Measurements from ENCODE around the gene MAPK10.

MAPK10 gene

DNA sequence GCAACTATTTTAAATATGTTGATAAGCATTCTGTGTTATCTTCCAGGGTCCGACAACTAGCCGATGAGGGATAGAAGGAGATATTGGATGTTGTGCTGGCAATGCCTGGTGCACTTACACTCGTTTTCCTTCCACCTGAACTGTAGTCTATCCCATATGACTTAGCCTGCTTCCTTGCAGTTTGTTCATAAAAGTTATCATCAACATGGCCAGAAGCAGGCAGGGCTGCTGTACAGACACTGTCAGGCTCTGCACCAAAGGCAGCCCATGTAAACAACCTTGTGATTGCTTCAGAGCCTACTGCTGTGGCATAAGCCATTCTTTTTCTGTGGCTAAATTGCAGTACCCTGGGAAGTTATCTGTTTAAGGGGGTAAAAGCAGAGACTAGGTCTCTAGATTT, 1.6 kb downstream of the MAPK10 start:
- no peak for TF ChIP-seq REST (IDR thresholded peaks at IDR 0.05; ENCODE audit: low read depth)
- no peak for TF ChIP-seq EGR1 (IDR thresholded peaks at IDR 0.05)

DNA sequence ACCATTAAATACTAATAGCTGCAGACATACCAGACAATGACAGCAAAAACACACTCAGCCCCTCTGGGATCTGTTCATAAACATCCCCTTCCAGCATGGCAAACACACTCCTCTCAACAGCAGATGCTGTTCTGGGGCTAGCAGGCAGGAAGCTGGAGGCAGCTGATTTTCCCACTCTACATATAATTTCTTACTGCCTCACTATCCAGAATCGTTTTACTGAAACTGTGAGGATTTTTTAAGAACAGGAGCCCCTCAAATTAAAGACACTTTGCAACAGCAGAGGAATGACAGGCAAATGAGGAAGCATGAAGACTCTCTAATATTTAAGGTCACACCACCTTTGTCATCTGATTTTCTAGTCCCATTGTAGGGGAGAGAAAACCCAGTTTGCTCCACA, 2.2 kb downstream of the MAPK10 start:
- TF ChIP-seq TEAD4 (IDR thresholded peaks at IDR 0.05) (no peak), FOXM1 (IDR thresholded peaks at IDR 0.05; ENCODE audit: borderline replicate concordance, low read depth) (no peak), ZBTB7A (IDR thresholded peaks at IDR 0.05; ENCODE audit: low read depth) (no peak), USF1 (IDR thresholded peaks at IDR 0.05) (no peak), NFIC (IDR thresholded peaks at IDR 0.05) (no peak), CEBPB (IDR thresholded peaks at IDR 0.05) (no peak), TCF12 (IDR thresholded peaks at IDR 0.05; ENCODE audit: low read depth) (no peak), REST (IDR thresholded peaks at IDR 0.05; ENCODE audit: low read depth) (no peak), RAD21 (IDR thresholded peaks at IDR 0.05; ENCODE audit: low read depth) (no peak), CREB1 (IDR thresholded peaks at IDR 0.05; ENCODE audit: low read depth) (no peak), TAF1 (IDR thresholded peaks at IDR 0.05; ENCODE audit: low read depth) (no peak), EGR1 (IDR thresholded peaks at IDR 0.05) (no peak), YY1 (IDR thresholded peaks at IDR 0.05; ENCODE audit: low read depth) (no peak), EP300 (IDR thresholded peaks at IDR 0.05; ENCODE audit: borderline replicate concordance) (no peak)
- TF ChIP-seq, protein P1, sequence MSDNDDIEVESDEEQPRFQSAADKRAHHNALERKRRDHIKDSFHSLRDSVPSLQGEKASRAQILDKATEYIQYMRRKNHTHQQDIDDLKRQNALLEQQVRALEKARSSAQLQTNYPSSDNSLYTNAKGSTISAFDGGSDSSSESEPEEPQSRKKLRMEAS (IDR thresholded peaks at IDR 0.05) = no peak

GRCh38 chr4:86356425-86357210, 3.2 kb downstream of the MAPK10 start:
- no peak for TF ChIP-seq REST (IDR thresholded peaks at IDR 0.05; ENCODE audit: low read depth)
- no peak for TF ChIP-seq EP300 (IDR thresholded peaks at IDR 0.05; ENCODE audit: borderline replicate concordance)
- no peak for TF ChIP-seq FOXM1 (IDR thresholded peaks at IDR 0.05; ENCODE audit: borderline replicate concordance, low read depth)
- TF ChIP-seq RAD21 (IDR thresholded peaks at IDR 0.05; ENCODE audit: low read depth) = no peak
- TF ChIP-seq YY1 (IDR thresholded peaks at IDR 0.05; ENCODE audit: low read depth) = no peak
- TF ChIP-seq CREB1 (IDR thresholded peaks at IDR 0.05; ENCODE audit: low read depth) = no peak
- TF ChIP-seq USF1 (IDR thresholded peaks at IDR 0.05) = no peak
- TF ChIP-seq NFIC (IDR thresholded peaks at IDR 0.05) = no peak

- TF ChIP-seq RAD21 (IDR thresholded peaks at IDR 0.05; ENCODE audit: low read depth) (no peak), TEAD4 (IDR thresholded peaks at IDR 0.05) (no peak), YY1 (IDR thresholded peaks at IDR 0.05; ENCODE audit: low read depth) (no peak), REST (IDR thresholded peaks at IDR 0.05; ENCODE audit: low read depth) (no peak), CEBPB (IDR thresholded peaks at IDR 0.05) (no peak), EP300 (IDR thresholded peaks at IDR 0.05; ENCODE audit: borderline replicate concordance) (no peak), CREB1 (IDR thresholded peaks at IDR 0.05; ENCODE audit: low read depth) (no peak), NFIC (IDR thresholded peaks at IDR 0.05) (no peak), EGR1 (IDR thresholded peaks at IDR 0.05) (no peak), TAF1 (IDR thresholded peaks at IDR 0.05; ENCODE audit: low read depth) (no peak)
These were observed 5.5 kb downstream of the MAPK10 start for GRCh38 chr4:86354390-86354789.

Measured in Ishikawa (cell line).